AG09309 (cell line): ENCODE measurements around the gene KCNQ2.

ENCODE experiments used
- DNase-seq: peaks from one replicate; pipeline ENCODE4 v3.0.0-alpha.2; 2010; ENCODE audit warnings: low read depth
- H3K4me3 ChIP-seq: 2 replicates; pipeline ENCODE4 v1.5.1; 2011; ENCODE audit warnings: mild to moderate bottlenecking, low read depth, low read length, moderate library complexity; ENCODE audit not compliant: control insufficient read depth
- CTCF ChIP-seq: IDR thresholded peaks from 2 replicates; pipeline ENCODE4 v1.5.1; 2011; ENCODE audit warnings: mild to moderate bottlenecking, low read depth, low read length, inconsistent platforms; ENCODE audit not compliant: insufficient read depth, control insufficient read depth; ENCODE audit errors: missing control alignments

The KCNQ2 gene

DNA sequence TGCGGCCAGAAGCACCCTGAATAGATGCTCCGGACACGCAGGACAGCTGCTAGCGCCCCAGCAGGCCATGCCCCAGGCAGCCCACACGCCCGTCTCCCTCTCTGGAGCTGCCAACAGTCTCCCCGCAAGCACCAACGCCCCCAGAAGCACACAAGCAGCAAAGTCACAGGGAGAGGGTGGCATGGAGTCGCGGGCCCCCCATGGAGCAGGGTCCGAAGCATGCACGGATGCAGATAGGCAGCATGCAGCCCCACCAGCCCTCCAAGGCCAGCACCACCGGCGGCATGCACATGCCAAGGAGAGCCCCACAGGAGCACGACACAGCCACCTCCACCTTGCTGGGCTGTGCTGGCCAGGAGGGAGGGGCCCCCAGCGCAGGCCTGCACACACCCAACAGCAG, 53.8 kb downstream of the KCNQ2 start:
- no peak for DNase-seq
- no peak overlapping the region for H3K4me3 ChIP-seq
- TF ChIP-seq CTCF, result no peak

DNA sequence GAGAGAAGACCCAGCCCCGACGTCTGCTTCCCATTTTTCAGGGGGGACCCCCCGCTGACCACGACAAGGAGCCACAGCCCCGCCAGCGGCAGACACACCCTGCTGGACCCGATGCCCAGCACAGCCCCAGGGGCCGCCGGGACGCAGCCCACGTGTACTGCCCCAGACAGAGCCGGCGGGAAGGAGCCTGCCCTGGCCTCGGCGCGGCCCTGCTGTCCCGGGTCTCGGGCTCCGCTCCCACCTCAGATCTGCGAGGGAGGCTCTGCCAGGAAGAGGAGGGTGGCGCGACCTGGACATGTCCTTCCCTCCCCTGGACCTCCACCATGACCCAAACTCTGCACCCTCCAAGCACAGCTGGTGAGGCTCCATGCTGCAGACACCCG, 54.7 kb downstream of the KCNQ2 start:
- H3K4me3 ChIP-seq, result no peak overlapping the region
- no peak for DNase-seq

DNA sequence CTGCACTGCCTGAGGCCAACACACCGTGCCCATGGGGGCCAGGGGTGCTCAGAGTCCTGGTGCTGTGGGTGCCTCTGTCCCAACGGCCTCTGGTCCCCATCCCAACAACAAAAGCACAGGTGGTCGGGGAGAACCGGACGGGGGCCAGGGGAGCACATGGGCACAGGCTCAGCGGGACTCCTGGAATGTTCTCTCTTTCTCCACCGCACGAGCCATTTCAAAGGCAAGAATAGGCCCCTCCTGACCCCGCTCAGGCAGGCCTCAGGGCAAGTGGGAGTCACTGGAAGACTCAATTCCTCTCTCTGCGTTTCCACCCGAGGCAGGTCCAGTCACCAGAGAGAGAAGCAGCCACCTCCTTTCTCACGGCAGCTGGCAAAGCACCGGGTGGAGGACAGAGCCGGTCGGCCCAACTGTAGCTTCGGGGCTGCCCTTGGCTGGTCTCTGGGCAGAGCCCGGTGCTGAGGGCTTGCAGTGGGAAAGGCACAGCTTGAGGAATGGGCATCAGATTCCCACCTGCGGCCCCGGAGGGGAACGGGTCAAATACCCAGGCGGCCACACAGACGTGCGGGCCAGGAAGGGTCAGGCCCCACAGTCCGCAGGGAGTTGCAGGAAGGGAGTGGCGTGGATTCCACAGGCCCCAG, 55.2 kb downstream of the KCNQ2 start:
- TF ChIP-seq CTCF, result no peak
- no peak for DNase-seq

More for the DNA sequence above, 54.7 kb downstream of the KCNQ2 start:
- TF ChIP-seq CTCF, result no peak

DNA sequence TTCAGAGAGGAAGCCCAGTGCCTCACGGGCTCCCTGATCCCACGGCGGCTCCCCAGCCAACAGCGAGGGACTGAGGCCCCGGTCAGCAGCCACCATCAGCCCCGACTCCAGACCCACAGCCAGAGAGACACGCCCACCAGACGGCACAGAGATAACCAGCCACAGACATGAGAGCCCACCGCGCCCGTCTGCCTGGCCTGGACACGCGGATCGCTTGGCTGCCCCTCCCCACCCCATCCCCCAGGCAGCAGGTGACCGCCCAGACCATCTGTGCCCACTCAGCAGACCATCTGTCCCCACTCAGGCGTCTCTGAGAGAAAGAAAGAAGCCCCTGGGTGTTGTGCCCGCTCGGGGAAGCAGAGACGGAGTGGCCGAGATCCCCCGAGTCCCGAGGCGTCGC, 55.8 kb downstream of the KCNQ2 start:
- H3K4me3 ChIP-seq, result no peak overlapping the region
- no peak for DNase-seq
- no peak for TF ChIP-seq CTCF

More for the DNA sequence above, 55.2 kb downstream of the KCNQ2 start:
- no peak overlapping the region for H3K4me3 ChIP-seq

DNA sequence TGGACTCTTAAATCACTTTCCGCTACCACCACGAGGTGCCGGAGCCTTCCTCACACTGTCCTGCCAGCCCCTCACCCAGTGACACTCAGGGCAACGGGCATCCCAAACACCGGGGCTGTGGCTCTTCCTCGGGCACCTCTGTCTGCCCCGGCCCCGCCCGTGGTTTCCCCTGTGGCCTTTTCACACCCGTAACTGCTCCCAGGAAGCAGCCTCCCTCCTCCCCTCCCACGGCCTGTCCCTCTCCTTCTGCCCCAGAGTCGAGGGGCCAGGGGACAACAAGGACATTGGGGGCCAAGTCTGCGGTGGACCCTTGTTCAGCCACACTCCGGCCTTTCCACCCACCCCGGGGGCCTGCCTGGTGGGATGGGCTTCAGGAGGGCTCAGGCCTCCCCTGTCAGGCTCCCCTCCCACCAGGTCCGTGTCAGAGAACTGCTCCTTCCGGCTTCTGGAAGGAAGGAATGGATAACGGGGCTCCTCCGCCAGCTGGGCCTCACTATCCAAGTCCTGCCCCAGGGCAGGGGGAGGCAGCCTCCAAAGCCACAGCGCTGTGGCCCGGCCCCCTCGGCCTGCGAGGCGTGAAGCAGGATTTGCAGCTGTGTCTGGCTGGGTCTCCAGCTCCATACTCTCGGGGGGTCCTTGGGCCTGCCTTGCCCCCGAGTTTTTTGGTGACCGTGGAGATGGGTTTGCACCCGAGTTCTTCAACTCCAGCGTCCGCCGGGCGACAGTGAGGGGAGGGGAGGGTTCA, 56.6 kb downstream of the KCNQ2 start:
- DNase-seq, result no peak
- no peak for TF ChIP-seq CTCF
- H3K4me3 ChIP-seq, result no peak overlapping the region

GRCh38 chr20:63414720-63415430, 57.6 kb downstream of the KCNQ2 start:
- DNase-seq, result no peak
- H3K4me3 ChIP-seq, result no peak overlapping the region
- TF ChIP-seq CTCF, result no peak
